RPMI7951 (cell line): Measurements from ENCODE around the gene NOMO2. TPM values are rescaled to one million over a fixed set of nuclear protein-coding genes. Genes with fewer than 3 reads are reported as not detected.

Experiments
- total RNA-seq: library from RNA; depleted of rRNA; stranded (reverse); fragments of >200 nt; shearing (Covaris generic); gene quantifications from 2 replicates; pipeline ENCODE4 v1.2.3, GENCODE V29; 2014; rRNA removed

NOMO2 gene
- total RNA-seq, 1 experiment from 2014 or later: 80.0 TPM

Other genes starting within 250 kb of the NOMO2 start
- gene NPIPA8, start 225.4 kb downstream of the NOMO2 start, total RNA-seq: not detected in 2 replicates
- 1,177 and 1,796 TPM in 2 replicates for gene RPS15A, start 228.2 kb upstream of the NOMO2 start, total RNA-seq
- gene ARL6IP1, start 239.5 kb upstream of the NOMO2 start, total RNA-seq: 422 and 461 TPM in 2 replicates